ENCODE results near the gene RADX. TPM values are rescaled to one million over a fixed set of nuclear protein-coding genes. Genes with fewer than 3 reads are reported as not detected.

Gene RADX
- total and polyA plus RNA-seq, 2 experiments from 2014 or later, result 1.9 to 6.7 TPM

- no peak overlapping the region; the same call in 1 of the 2 replicates for H3K4me2 ChIP-seq
- Mint-ChIP-seq H3K36me3 (ENCODE audit: low read depth) (no peaks in the 10 kb centered on the region), H3K9me3 (no peaks in the 10 kb centered on the region), H3K4me1 (peaks cover 24% of the 10 kb centered on the region), H3K4me3 (peak overlapping the region; percentile 71), H3K27ac (no peak overlapping the region), H3K27me3 (ENCODE audit: insufficient read depth, low read depth, poor library complexity) (peaks cover 5% of the 10 kb centered on the region)
- no peaks in the 10 kb centered on the region for H3K9me2 ChIP-seq (ENCODE audit: insufficient read depth)
- H3K36me3 ChIP-seq (ENCODE audit: insufficient read depth), result no peaks in the 10 kb centered on the region
- ATAC-seq (no peak), DNase-seq (ENCODE audit: low spot score) (no peak)
- no peak overlapping the region for H3K27ac ChIP-seq (ENCODE audit: low read depth)
- peak overlapping the region; percentile 67 for H3K4me3 ChIP-seq
- peaks cover 14% of the 10 kb centered on the region for H3K27me3 ChIP-seq (ENCODE audit: insufficient read depth)
- no peaks in the 10 kb centered on the region for H3K79me2 ChIP-seq (replicated peaks; ENCODE audit: insufficient read depth)
- H4K20me1 ChIP-seq (replicated peaks; ENCODE audit: insufficient read depth), result no peaks in the 10 kb centered on the region
- H3F3A ChIP-seq (replicated peaks; ENCODE audit: low read depth), result no peaks in the 10 kb centered on the region
- 0 out of 2 replicates have a peak, but pooled peaks cover 5% of the 10 kb centered on the region for H3K4me1 ChIP-seq (ENCODE audit: insufficient read depth)
- H2AFZ ChIP-seq, result no peak overlapping the region
- no peak for TF ChIP-seq ZNF114 (CRISPR knock-in tag; IDR thresholded peaks at IDR 0.05)
- TF ChIP-seq EZH2phosphoT487 (IDR thresholded peaks at IDR 0.05; ENCODE audit: unreplicated experiment), result no peak
- TF ChIP-seq ZNF331 (CRISPR knock-in tag; IDR thresholded peaks at IDR 0.05; ENCODE audit: low read depth), result no peak
- TF ChIP-seq ETS1 (IDR thresholded peaks at IDR 0.05), result no peak
- no peak for TF ChIP-seq EZH2 (IDR thresholded peaks at IDR 0.05; ENCODE audit: low read depth, unreplicated experiment)
- TF ChIP-seq REST (IDR thresholded peaks at IDR 0.05; ENCODE audit: unreplicated experiment), result no peak
- no peak for TF ChIP-seq NANOG (IDR thresholded peaks at IDR 0.05; ENCODE audit: borderline replicate concordance)
- no peak for TF ChIP-seq STAT1 (IDR thresholded peaks at IDR 0.05; ENCODE audit: unreplicated experiment)
- no peak for TF ChIP-seq CTCF (conservative IDR thresholded peaks at IDR 0.05; ENCODE audit: low read depth in 2 of 2)
- no peak for TF ChIP-seq POLR2AphosphoS5 (IDR thresholded peaks at IDR 0.05; ENCODE audit: low read depth)
- TF ChIP-seq ZNF462 (CRISPR knock-in tag; IDR thresholded peaks at IDR 0.05), result no peak
- no peak for TF ChIP-seq CREB1 (CRISPR knock-in tag; IDR thresholded peaks at IDR 0.05; ENCODE audit: low read depth)
- no peak for TF ChIP-seq JUNB (IDR thresholded peaks at IDR 0.05; ENCODE audit: unreplicated experiment)
Observed at GRCh38 chrX:106611317-106611678, 480 bp upstream of the RADX start.

Measured in GM23338 (cell line).